Stimulated activated CD4-positive, alpha-beta T cell treated with anti-CD3 and anti-CD28 coated beads, Interleukin-2, amount 100 ng/mL, for 24 hours (primary cell): Measurements from ENCODE around the gene RND2.
A peak's percentile ranks its signal among the peaks of the same experiment; 100 is the strongest.

Source experiments
- DNase-seq, 2 donors: peaks; one replicate each; pipeline ENCODE4 v3.0.0-alpha.2; 2020

The RND2 gene

GRCh38 chr17:43006639-43007551 lies 18.1 kb upstream of the RND2 start, which contains the start of gene IFI35:
Gene IFI35 (plus strand): TSS chr17:43006784. CDS start chr17:43006948, 164 bp downstream.
- peak; percentile 85 for DNase-seq

- DNase-seq, result no peak
Observed at GRCh38 chr17:43010667-43011308, 14.2 kb upstream of the RND2 start.

GRCh38 chr17:43011728-43012472 lies 13.1 kb upstream of the RND2 start:
- no peak for DNase-seq

- no peak for DNase-seq
Observed at GRCh38 chr17:43013296-43013695, 11.7 kb upstream of the RND2 start.

- DNase-seq, result no peak
Observed at GRCh38 chr17:43014020-43014648, 10.9 kb upstream of the RND2 start.

GRCh38 chr17:43014649-43015542 lies 10.1 kb upstream of the RND2 start:
- no peak for DNase-seq

GRCh38 chr17:43015579-43015978 lies 9.5 kb upstream of the RND2 start:
- no peak for DNase-seq

- no peak for DNase-seq
Observed at GRCh38 chr17:43016216-43016615, 8.8 kb upstream of the RND2 start.

GRCh38 chr17:43018008-43018853 lies 6.8 kb upstream of the RND2 start:
- DNase-seq, result no peak

GRCh38 chr17:43018932-43019331 lies 6.1 kb upstream of the RND2 start:
- no peak for DNase-seq

GRCh38 chr17:43019418-43019817 lies 5.6 kb upstream of the RND2 start:
- DNase-seq, result no peak

GRCh38 chr17:43020030-43020621 lies 4.9 kb upstream of the RND2 start:
- DNase-seq, result no peak

- peak in 1 of 2 donors; percentile 43 for DNase-seq
Observed at GRCh38 chr17:43020789-43021740, 4.0 kb upstream of the RND2 start.

GRCh38 chr17:43021741-43022512 lies 3.1 kb upstream of the RND2 start, which contains the start of gene VAT1:
Gene VAT1 (minus strand): TSS chr17:43022385. CDS start chr17:43022322, 63 bp downstream.
- DNase-seq, result peak; percentile 73 to 80

GRCh38 chr17:43025290-43025657 lies 243 bp downstream of the RND2 start:
- DNase-seq, result no peak

- no peak for DNase-seq
Observed at GRCh38 chr17:43025766-43026537, 921 bp downstream of the RND2 start.

GRCh38 chr17:43026595-43026994 lies 1.6 kb downstream of the RND2 start:
- no peak for DNase-seq
